OCI-LY7 (cell line): ENCODE data around the gene ARHGAP18.

Source experiments
- CTCF ChIP-seq: fragments of 200-600 bp; sonication (generic); conservative IDR thresholded peaks from 2 replicates; pipeline ENCODE4 v1.5.1; 2014; ENCODE audit warnings: mild to moderate bottlenecking, antibody characterized with exemption, low read length, moderate library complexity, mixed read lengths
- EZH2phosphoT487 ChIP-seq: fragments of 200-600 bp; sonication (generic); IDR thresholded peaks from 2 replicates; pipeline ENCODE4 v1.6.1; 2018; ENCODE audit warnings: low read depth, borderline replicate concordance, mild to moderate bottlenecking, mixed run types, antibody characterized with exemption, low read length, moderate library complexity, mixed read lengths

DNA sequence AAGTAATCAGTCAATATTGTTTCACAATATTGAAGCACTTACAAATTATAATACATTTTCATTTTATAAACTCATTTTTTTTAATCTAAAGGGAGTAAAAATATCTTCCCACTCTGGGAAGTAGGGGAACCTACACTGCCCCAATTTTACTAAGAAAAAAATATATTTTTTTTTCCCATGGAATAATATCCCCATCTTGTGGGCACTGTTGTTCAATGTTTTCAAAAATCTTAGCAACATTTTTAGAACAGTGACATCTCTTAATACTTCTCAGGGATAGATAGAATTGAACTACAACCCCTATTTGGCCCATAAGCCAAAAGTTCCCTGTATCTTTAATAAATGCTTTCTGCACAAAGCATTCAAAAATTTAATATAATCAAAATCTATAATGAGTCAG lies 42.9 kb downstream of the ARHGAP18 start:
- TF ChIP-seq EZH2phosphoT487 (no peak), CTCF (no peak)
